ENCODE data around the gene TRAM2. TPM values are rescaled to one million over a fixed set of nuclear protein-coding genes. Genes with fewer than 3 reads are reported as not detected.

Gene TRAM2
- total and polyA plus RNA-seq, 2 of the 8 experiments (the other 6 are each of a cell fraction or from before 2014, with no cell fraction given) = 9.0 to 21.4 TPM

DNA sequence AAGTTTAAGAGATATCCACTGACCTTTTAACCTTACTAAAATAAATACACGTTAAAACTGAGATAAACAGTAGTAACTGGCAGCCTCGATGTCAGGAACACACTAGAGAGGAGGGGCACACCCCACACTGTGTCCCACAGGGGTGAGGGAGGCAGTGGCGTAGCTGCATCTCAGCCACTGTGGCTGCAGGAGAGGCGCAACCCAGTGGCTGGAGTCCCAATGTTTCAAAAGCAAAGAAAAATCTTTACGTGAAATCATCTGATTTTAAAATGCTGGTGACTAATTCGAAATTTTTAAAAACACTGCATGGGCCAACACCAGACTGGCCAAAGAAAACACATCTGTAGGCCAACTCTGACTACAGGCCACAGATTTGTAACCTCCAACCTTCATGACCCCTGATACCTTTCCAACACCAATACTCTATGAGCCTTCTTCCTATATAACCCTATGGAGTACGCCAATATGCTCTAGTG is 54.7 kb downstream of the TRAM2 start (continued):
- no peak for TF ChIP-seq BCL11A (IDR thresholded peaks at IDR 0.05; ENCODE audit: low read depth in 2 of 2, low read length in 2 of 2)
- TF ChIP-seq TAF1 (IDR thresholded peaks at IDR 0.05; ENCODE audit: low read depth, low read length) = no peak
- TF ChIP-seq KDM4A (IDR thresholded peaks at IDR 0.05; ENCODE audit: low read depth, low read length, severe bottlenecking) = no peak
